Sigmoid colon (tissue), 4 donors: ENCODE measurements around the gene TMC2.

ENCODE experiments used
- EP300 ChIP-seq, 4 donors: sonication (generic); formaldehyde crosslinking; IDR thresholded peaks; one replicate each; pipeline ENCODE4 v1.6.1; 2017; ENCODE audit warnings: antibody characterized with exemption in 4 of 4
- POLR2A ChIP-seq, 2 donors: fragments of 450-650 bp; IDR thresholded peaks; one replicate each; pipeline ENCODE4 v1.6.1; 2016; ENCODE audit warnings: antibody characterized with exemption in 2 of 2, mild to moderate bottlenecking in 2 of 2, moderate library complexity in 2 of 2
- TF ChIP-seq, protein P1 (sequence below), 4 experiments: fragments of 450-650 bp in 3 of 4; fragments of 200-600 bp in 1 of 4; IDR thresholded peaks; one replicate each; pipeline ENCODE4 v1.5.1; 2016 to 2019; ENCODE audit warnings: antibody characterized with exemption in 4 of 4, mild to moderate bottlenecking in 3 of 4, moderate library complexity in 2 of 4

DNA sequence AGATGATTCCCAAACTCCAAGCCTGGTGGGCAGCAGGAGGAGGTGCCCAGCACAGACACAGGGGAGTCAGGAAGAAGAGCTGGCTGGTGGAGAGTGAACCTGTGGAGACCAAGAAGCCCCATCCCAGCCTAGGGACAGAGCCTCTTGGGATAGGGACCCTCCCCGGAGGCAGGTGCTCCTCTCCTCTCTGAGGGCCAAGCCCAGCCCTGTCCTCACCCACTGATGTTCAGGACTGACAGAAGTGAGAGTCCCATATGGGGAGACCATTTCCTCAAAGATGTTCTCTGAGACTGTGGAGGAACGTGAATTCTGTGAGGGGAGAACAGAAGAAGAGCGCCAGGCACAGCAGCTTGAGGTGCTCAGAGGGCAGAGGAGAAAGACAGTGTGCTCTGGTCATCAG, 153.8 kb downstream of the TMC2 start:
- TF ChIP-seq, protein P1, sequence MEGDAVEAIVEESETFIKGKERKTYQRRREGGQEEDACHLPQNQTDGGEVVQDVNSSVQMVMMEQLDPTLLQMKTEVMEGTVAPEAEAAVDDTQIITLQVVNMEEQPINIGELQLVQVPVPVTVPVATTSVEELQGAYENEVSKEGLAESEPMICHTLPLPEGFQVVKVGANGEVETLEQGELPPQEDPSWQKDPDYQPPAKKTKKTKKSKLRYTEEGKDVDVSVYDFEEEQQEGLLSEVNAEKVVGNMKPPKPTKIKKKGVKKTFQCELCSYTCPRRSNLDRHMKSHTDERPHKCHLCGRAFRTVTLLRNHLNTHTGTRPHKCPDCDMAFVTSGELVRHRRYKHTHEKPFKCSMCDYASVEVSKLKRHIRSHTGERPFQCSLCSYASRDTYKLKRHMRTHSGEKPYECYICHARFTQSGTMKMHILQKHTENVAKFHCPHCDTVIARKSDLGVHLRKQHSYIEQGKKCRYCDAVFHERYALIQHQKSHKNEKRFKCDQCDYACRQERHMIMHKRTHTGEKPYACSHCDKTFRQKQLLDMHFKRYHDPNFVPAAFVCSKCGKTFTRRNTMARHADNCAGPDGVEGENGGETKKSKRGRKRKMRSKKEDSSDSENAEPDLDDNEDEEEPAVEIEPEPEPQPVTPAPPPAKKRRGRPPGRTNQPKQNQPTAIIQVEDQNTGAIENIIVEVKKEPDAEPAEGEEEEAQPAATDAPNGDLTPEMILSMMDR (IDR thresholded peaks at IDR 0.05), result no peak
- TF ChIP-seq POLR2A (IDR thresholded peaks at IDR 0.05) (no peak), EP300 (IDR thresholded peaks at IDR 0.05) (no peak)
